HG03097 (cell line): ENCODE results near the gene ADAMTSL2.

ENCODE experiments used
- ATAC-seq: cut with Tn5 transposase; IDR thresholded peaks from one replicate; pipeline ENCODE4 v1.9.1; 2021; ENCODE audit not compliant: unreplicated experiment, low FRiP score

ADAMTSL2 gene

GRCh38 chr9:133602277-133602676 is 67.8 kb downstream of the ADAMTSL2 start:
- no peak for ATAC-seq

GRCh38 chr9:133603135-133603927 is 68.8 kb downstream of the ADAMTSL2 start:
- no peak for ATAC-seq

GRCh38 chr9:133604214-133604613 is 69.7 kb downstream of the ADAMTSL2 start:
- no peak for ATAC-seq

GRCh38 chr9:133604856-133605255 is 70.4 kb downstream of the ADAMTSL2 start:
- ATAC-seq, result no peak

- no peak for ATAC-seq
Observed at GRCh38 chr9:133605446-133605845, 70.9 kb downstream of the ADAMTSL2 start.

- no peak for ATAC-seq
Observed at GRCh38 chr9:133605856-133606707, 71.6 kb downstream of the ADAMTSL2 start.

GRCh38 chr9:133606708-133607025 is 72.2 kb downstream of the ADAMTSL2 start:
- ATAC-seq, result no peak

GRCh38 chr9:133607381-133607780 is 72.9 kb downstream of the ADAMTSL2 start:
- no peak for ATAC-seq

- ATAC-seq, result no peak
Observed at GRCh38 chr9:133607976-133608375, 73.5 kb downstream of the ADAMTSL2 start.

GRCh38 chr9:133608382-133608781 is 73.9 kb downstream of the ADAMTSL2 start:
- ATAC-seq, result no peak

GRCh38 chr9:133608889-133609288 is 74.4 kb downstream of the ADAMTSL2 start:
- no peak for ATAC-seq

- ATAC-seq, result no peak
Observed at GRCh38 chr9:133609311-133610098, 75.0 kb downstream of the ADAMTSL2 start, which contains the start of gene FAM163B. TSS of gene FAM163B (minus strand) at chr9:133609389. CDS start at chr9:133580223, 29,166 bp downstream.

- no peak for ATAC-seq
Observed at GRCh38 chr9:133610845-133611244, 76.3 kb downstream of the ADAMTSL2 start.

GRCh38 chr9:133612051-133612450 is 77.5 kb downstream of the ADAMTSL2 start:
- ATAC-seq, result no peak

GRCh38 chr9:133612816-133613215 is 78.3 kb downstream of the ADAMTSL2 start:
- ATAC-seq, result no peak

- no peak for ATAC-seq
Observed at GRCh38 chr9:133613432-133613831, 78.9 kb downstream of the ADAMTSL2 start.

- ATAC-seq, result no peak
Observed at GRCh38 chr9:133614056-133614455, 79.6 kb downstream of the ADAMTSL2 start.

- ATAC-seq, result no peak
Observed at GRCh38 chr9:133614678-133615077, 80.2 kb downstream of the ADAMTSL2 start.

- ATAC-seq, result no peak
Observed at GRCh38 chr9:133615186-133615585, 80.7 kb downstream of the ADAMTSL2 start.

- ATAC-seq, result no peak
Observed at GRCh38 chr9:133615606-133616188, 81.2 kb downstream of the ADAMTSL2 start.
